PC-3 (cell line): Measurements from ENCODE around the gene BCL7C. TPM values are rescaled to one million over a fixed set of nuclear protein-coding genes. Genes with fewer than 3 reads are reported as not detected.
A peak's percentile ranks its signal among the peaks of the same experiment; 100 is the strongest.

ENCODE experiments used
- ATAC-seq: fragments of 200-7000 bp; cut with Tn5 transposase; 2 replicates; pipeline ENCODE4 v1.9.1; 2020; ENCODE audit warnings: mild to moderate bottlenecking, moderate library complexity
- BruUV-seq: library from RNA; stranded (reverse); fragments of 400-500 nt; replicated peaks from 2 replicates; lab custom pipeline; 2021; lab: Mats Ljungman, UMichigan
- CTCF ChIA-PET: fragments of 300-600 bp; sonication (Branson Sonifier 250); formaldehyde crosslinking; loops from one replicate; lab custom pipeline; 2022; ENCODE audit warnings: antibody characterized with exemption; lab: Charles Lee
- POLR2A ChIA-PET: fragments of 300-600 bp; sonication (Branson Sonifier 250); formaldehyde crosslinking; loops from one replicate; lab custom pipeline; 2022; ENCODE audit warnings: antibody characterized with exemption; ENCODE audit not compliant: unreplicated experiment; lab: Charles Lee
- DNase-seq: peaks from one replicate; pipeline ENCODE4 v3.0.0-alpha.2; 2015
- H2AFZ ChIP-seq: fragments of 300-600 bp; sonication (generic); 2 replicates; pipeline ENCODE4 v1.6.0; 2016; ENCODE audit warnings: antibody characterized with exemption, low read length
- H3F3A ChIP-seq: fragments of 300-600 bp; sonication (generic); one replicate; pipeline ENCODE4 v1.6.0; 2017; ENCODE audit warnings: antibody characterized with exemption, low read length, control low read depth, mild to moderate bottlenecking; ENCODE audit not compliant: unreplicated experiment
- H3K27ac ChIP-seq: fragments of 300-600 bp; sonication (generic); 2 replicates; pipeline ENCODE4 v1.5.1; 2016; ENCODE audit warnings: mild to moderate bottlenecking, low read length
- H3K27me3 ChIP-seq: fragments of 300-600 bp; sonication (generic); 2 replicates; pipeline ENCODE4 v1.6.1; 2016; ENCODE audit warnings: low read length, mixed read lengths
- H3K36me3 ChIP-seq: fragments of 300-600 bp; sonication (generic); 2 replicates; pipeline ENCODE4 v1.6.1; 2016; ENCODE audit warnings: low read depth, mixed run types, low read length, mixed read lengths
- H3K4me1 ChIP-seq: fragments of 300-600 bp; sonication (generic); 2 replicates; pipeline ENCODE4 v1.5.1; 2016; ENCODE audit warnings: low read length; ENCODE audit not compliant: insufficient read depth
- H3K4me2 ChIP-seq: fragments of 300-600 bp; sonication (generic); 2 replicates; pipeline ENCODE4 v1.6.0; 2016; ENCODE audit warnings: low read length
- H3K4me3 ChIP-seq: fragments of 300-600 bp; sonication (generic); 2 replicates; pipeline ENCODE4 v1.5.1; 2016; ENCODE audit warnings: mild to moderate bottlenecking, low read length, mixed read lengths
- H3K79me2 ChIP-seq: fragments of 300-600 bp; sonication (generic); 2 replicates; pipeline ENCODE4 v1.6.1; 2017; ENCODE audit warnings: low read length, mixed read lengths
- H3K9ac ChIP-seq: fragments of 300-600 bp; sonication (generic); 2 replicates; pipeline ENCODE4 v1.6.0; 2016; ENCODE audit warnings: mild to moderate bottlenecking, low read length
- H3K9me2 ChIP-seq: fragments of 300-600 bp; sonication (generic); replicated peaks from 2 replicates; pipeline ENCODE4 v1.6.1; 2016; ENCODE audit warnings: mixed run types, low read length, mixed read lengths
- H3K9me3 ChIP-seq: fragments of 300-600 bp; sonication (generic); 2 replicates; pipeline ENCODE4 v1.6.1; 2016; ENCODE audit warnings: low read length, mixed read lengths
- H4K20me1 ChIP-seq: fragments of 300-600 bp; sonication (generic); 2 replicates; pipeline ENCODE4 v1.6.1; 2016; ENCODE audit warnings: low read length, mixed read lengths
- EZH2 ChIP-seq: fragments of 300-600 bp; sonication (generic); IDR thresholded peaks from one replicate; pipeline ENCODE4 v1.6.1; 2017; ENCODE audit warnings: antibody characterized with exemption, mild to moderate bottlenecking, low read length; ENCODE audit not compliant: unreplicated experiment
- EZH2phosphoT487 ChIP-seq: fragments of 300-600 bp; sonication (generic); IDR thresholded peaks from 2 replicates; pipeline ENCODE4 v1.6.1; 2018; ENCODE audit warnings: mild to moderate bottlenecking, antibody characterized with exemption, low read length, borderline replicate concordance
- intact Hi-C: fragments of 100-400 bp; cut with micrococcal nuclease; formaldehyde crosslinking; loops from 2 replicates; pipeline ENCODE4 v1.9.0; 2023
- total RNA-seq: library from RNA; depleted of rRNA; stranded (reverse); fragments of >200 nt; gene quantifications from 2 replicates; pipeline ENCODE4 v1.2.3, GENCODE V29; 2014
- TF ChIP-seq, protein P1 (sequence below): fragments of 300-600 bp; sonication (generic); conservative IDR thresholded peaks from 2 replicates; pipeline ENCODE4 v1.5.1; 2017; ENCODE audit warnings: antibody characterized with exemption, low read depth, mild to moderate bottlenecking, low read length

BCL7C gene
- total RNA-seq, 1 experiment from 2014 or later: 75.6 TPM

DNA sequence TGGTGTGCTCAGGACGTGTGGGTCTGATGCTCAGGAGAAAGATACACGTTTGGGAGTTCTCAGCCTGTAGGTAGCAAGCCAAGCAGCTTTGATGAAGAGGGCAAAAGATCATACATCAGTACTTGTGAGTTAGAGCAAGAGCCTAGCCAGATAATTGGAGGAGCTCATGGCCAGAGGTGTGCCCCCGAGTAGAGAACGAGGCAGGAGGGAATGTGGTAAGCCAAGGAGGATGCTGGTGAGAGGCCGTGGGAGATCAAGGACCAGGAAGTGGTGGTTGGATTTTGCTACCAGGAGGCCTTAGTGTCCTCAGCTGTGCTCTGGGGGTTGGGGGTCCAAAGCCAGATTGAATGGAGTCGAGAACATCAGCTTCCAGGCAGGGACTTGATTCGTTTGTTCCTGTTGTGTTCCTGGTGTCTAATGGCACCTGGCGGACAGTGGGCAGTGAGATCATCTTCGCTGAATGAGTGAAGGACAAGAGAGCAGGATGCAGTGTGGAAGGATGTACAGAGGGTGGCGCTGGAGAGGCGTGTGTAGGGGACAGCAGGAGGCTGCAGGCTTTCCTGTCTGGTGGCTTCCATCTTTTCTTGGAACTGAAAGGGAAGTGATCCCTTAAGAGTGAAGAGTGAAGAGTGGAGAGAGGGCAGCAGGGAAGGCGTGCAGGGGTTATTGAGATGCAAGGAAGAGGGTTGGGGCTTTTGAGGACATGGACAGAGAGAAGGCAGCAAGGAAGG is 41.1 kb upstream of the BCL7C start:
- no peaks in the 10 kb centered on the region for H3F3A ChIP-seq
- H4K20me1 ChIP-seq: no peaks in the 10 kb centered on the region
- intact Hi-C loops: no loop called here
- no peak overlapping the region for H3K4me2 ChIP-seq
- ChIA-PET POLR2A (no interaction called here), CTCF (no interaction called here)
- no peaks in the 10 kb centered on the region for H3K9me3 ChIP-seq
- BruUV-seq: no TSS peak
- H3K9ac ChIP-seq: no peak overlapping the region
- H2AFZ ChIP-seq: no peak overlapping the region
- H3K4me1 ChIP-seq: 0 out of 2 replicates have a peak, but pooled peaks cover 4% of the 10 kb centered on the region
- ATAC-seq (peak; percentile 31; the same call in 1 of the 2 replicates), DNase-seq (peak; percentile 43)
- no peak overlapping the region for H3K4me3 ChIP-seq
- H3K9me2 ChIP-seq: no peaks in the 10 kb centered on the region
- H3K79me2 ChIP-seq: no peaks in the 10 kb centered on the region
- no peaks in the 10 kb centered on the region for H3K27me3 ChIP-seq
- TF ChIP-seq, protein P1, sequence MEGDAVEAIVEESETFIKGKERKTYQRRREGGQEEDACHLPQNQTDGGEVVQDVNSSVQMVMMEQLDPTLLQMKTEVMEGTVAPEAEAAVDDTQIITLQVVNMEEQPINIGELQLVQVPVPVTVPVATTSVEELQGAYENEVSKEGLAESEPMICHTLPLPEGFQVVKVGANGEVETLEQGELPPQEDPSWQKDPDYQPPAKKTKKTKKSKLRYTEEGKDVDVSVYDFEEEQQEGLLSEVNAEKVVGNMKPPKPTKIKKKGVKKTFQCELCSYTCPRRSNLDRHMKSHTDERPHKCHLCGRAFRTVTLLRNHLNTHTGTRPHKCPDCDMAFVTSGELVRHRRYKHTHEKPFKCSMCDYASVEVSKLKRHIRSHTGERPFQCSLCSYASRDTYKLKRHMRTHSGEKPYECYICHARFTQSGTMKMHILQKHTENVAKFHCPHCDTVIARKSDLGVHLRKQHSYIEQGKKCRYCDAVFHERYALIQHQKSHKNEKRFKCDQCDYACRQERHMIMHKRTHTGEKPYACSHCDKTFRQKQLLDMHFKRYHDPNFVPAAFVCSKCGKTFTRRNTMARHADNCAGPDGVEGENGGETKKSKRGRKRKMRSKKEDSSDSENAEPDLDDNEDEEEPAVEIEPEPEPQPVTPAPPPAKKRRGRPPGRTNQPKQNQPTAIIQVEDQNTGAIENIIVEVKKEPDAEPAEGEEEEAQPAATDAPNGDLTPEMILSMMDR: peak; percentile 59
- no peak for TF ChIP-seq EZH2
- no peak for TF ChIP-seq EZH2phosphoT487
- H3K36me3 ChIP-seq: no peaks in the 10 kb centered on the region; the same call in 1 of the 2 replicates
- H3K27ac ChIP-seq: no peak overlapping the region

DNA sequence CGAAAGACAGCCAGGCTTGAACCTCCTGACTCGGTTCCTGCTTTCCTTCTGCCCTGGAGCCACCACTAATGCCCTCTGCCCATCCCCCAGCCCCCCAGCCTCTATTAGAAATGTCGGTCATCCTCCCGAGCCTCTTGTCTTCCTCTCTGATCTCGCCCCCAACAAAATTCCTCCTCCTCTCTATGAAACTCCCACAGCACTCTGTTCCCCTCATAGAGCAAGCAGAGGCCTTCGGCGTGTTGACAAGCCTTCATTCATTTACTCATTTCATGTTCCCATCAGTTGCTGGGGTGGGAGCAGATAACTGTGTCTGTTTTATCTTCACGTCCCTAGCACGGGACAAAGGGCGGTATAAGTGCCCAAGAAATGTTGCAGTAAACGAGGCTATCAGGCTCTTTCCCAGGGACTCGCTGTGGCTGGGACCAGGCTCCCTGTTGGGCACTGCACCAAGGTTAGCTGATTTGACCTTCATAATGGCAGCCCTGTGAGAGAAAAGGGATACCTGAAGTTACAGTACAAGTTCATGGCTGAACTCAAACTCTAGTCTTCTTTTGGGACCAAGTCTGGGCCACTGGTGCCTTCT is 37.3 kb upstream of the BCL7C start:
- Histone ChIP-seq H3K4me1 (no peaks in the 10 kb centered on the region), H3K27me3 (no peaks in the 10 kb centered on the region), H3K36me3 (no peaks in the 10 kb centered on the region; the same call in 1 of the 2 replicates), H3K4me2 (no peak overlapping the region), H3K27ac (no peak overlapping the region), H2AFZ (no peak overlapping the region), H3K9me2 (no peaks in the 10 kb centered on the region), H3F3A (no peaks in the 10 kb centered on the region), H3K4me3 (no peak overlapping the region), H3K79me2 (no peaks in the 10 kb centered on the region), H3K9ac (no peak overlapping the region), H3K9me3 (no peaks in the 10 kb centered on the region), H4K20me1 (no peaks in the 10 kb centered on the region)
- no peak for DNase-seq
- BruUV-seq: no TSS peak
- ATAC-seq: no peak
- CTCF ChIA-PET: no interaction called here
- intact Hi-C loops: no loop called here
- no peak for TF ChIP-seq EZH2
- no peak for TF ChIP-seq EZH2phosphoT487
- TF ChIP-seq, protein P1: no peak
- POLR2A ChIA-PET: no interaction called here

DNA sequence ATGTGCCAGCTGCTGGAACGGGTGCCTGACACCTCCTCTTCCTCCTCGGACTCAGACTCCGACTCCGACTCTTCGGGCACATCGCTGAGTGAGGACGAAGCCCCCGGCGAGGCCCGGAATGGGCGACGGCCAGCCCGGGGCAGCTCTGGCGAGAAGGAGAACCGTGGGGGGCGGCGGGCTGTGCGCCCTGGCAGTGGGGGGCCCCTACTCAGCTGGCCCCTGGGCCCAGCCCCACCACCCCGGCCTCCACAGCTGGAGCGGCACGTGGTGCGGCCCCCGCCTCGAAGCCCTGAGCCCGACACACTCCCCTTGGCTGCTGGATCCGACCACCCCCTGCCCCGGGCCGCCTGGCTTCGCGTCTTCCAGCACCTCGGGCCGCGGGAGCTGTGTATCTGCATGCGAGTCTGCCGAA is 36.3 kb upstream of the BCL7C start:
- H3F3A ChIP-seq: no peaks in the 10 kb centered on the region
- no peak for TF ChIP-seq EZH2
- TF ChIP-seq EZH2phosphoT487: no peak
- TF ChIP-seq, protein P1: no peak

More for the DNA sequence above, 36.3 kb upstream of the BCL7C start:
- no TSS peak for BruUV-seq
- Histone ChIP-seq H3K9me2 (no peaks in the 10 kb centered on the region), H3K79me2 (no peaks in the 10 kb centered on the region), H3K36me3 (no peaks in the 10 kb centered on the region; the same call in 1 of the 2 replicates), H3K27ac (no peak overlapping the region), H3K27me3 (no peaks in the 10 kb centered on the region), H3K9ac (no peak overlapping the region), H3K4me1 (no peaks in the 10 kb centered on the region), H2AFZ (no peak overlapping the region), H3K4me2 (no peak overlapping the region), H4K20me1 (no peaks in the 10 kb centered on the region), H3K4me3 (no peak overlapping the region), H3K9me3 (no peaks in the 10 kb centered on the region)
- intact Hi-C loops: no loop called here
- POLR2A ChIA-PET: no interaction called here
- CTCF ChIA-PET: no interaction called here
- ATAC-seq (no peak), DNase-seq (no peak)
